SU-DHL-6 (cell line): ENCODE results near the gene GNG7.

Experiments used
- H2AFZ ChIP-seq: fragments of 200-600 bp; sonication (generic); 2 replicates; pipeline ENCODE4 v1.6.1; 2014; ENCODE audit warnings: low read depth, mild to moderate bottlenecking, moderate library complexity, mixed read lengths, antibody characterized with exemption, low read length; ENCODE audit not compliant: severe bottlenecking
- H3F3A ChIP-seq: fragments of 200-600 bp; shearing (Covaris generic); 2 replicates; pipeline ENCODE4 v1.6.0; 2016; ENCODE audit warnings: antibody characterized with exemption, mild to moderate bottlenecking; ENCODE audit not compliant: insufficient read depth
- H3K27ac ChIP-seq: fragments of 200-600 bp; sonication (generic); 2 replicates; pipeline ENCODE4 v1.5.1; 2016; ENCODE audit warnings: low read depth, mild to moderate bottlenecking, low read length, moderate library complexity, mixed read lengths
- H3K27me3 ChIP-seq: fragments of 200-600 bp; sonication (generic), shearing (Covaris generic); 2 replicates; pipeline ENCODE4 v1.6.0; 2014; ENCODE audit warnings: mild to moderate bottlenecking, low read length
- H3K36me3 ChIP-seq: fragments of 200-600 bp; sonication (generic); 2 replicates; pipeline ENCODE4 v1.6.1; 2014; ENCODE audit warnings: mild to moderate bottlenecking, low read length, mixed read lengths
- H3K4me2 ChIP-seq: fragments of 300-600, 200-600 bp; shearing (Covaris generic), sonication (generic); 2 replicates; pipeline ENCODE4 v1.6.0; 2014; ENCODE audit warnings: low read length, low read depth, mild to moderate bottlenecking; ENCODE audit not compliant: poor library complexity, severe bottlenecking
- H3K4me3 ChIP-seq: fragments of 200-600 bp; sonication (generic); 2 replicates; pipeline ENCODE4 v1.5.1; 2014; ENCODE audit warnings: antibody characterized with exemption, low read length, mild to moderate bottlenecking, mixed read lengths; ENCODE audit not compliant: insufficient read depth, poor library complexity, severe bottlenecking
- H3K79me2 ChIP-seq: fragments of 200-600 bp; sonication (generic); 2 replicates; pipeline ENCODE4 v1.6.1; 2014; ENCODE audit warnings: mild to moderate bottlenecking, low read length, moderate library complexity; ENCODE audit not compliant: insufficient read depth
- H3K9ac ChIP-seq: fragments of 200-600 bp; sonication (generic); 2 replicates; pipeline ENCODE4 v1.7.0; 2014; ENCODE audit warnings: mild to moderate bottlenecking, low read length
- H3K9me2 ChIP-seq: fragments of 200-600 bp; sonication (generic); replicated peaks from 2 replicates; pipeline ENCODE4 v1.6.1; 2014; ENCODE audit warnings: low read length; ENCODE audit not compliant: insufficient read depth
- H3K9me3 ChIP-seq: fragments of 200-600 bp; sonication (generic); 2 replicates; pipeline ENCODE4 v1.6.1; 2014; ENCODE audit warnings: low read length, mixed read lengths; ENCODE audit not compliant: insufficient read depth
- H4K20me1 ChIP-seq: fragments of 200-600 bp; sonication (generic); 2 replicates; pipeline ENCODE4 v1.6.1; 2014; ENCODE audit warnings: low read depth, mild to moderate bottlenecking, antibody characterized with exemption, low read length, moderate library complexity, mixed read lengths
- EZH2phosphoT487 ChIP-seq: fragments of 200-600 bp; sonication (generic), shearing (Covaris generic); conservative IDR thresholded peaks from 2 replicates; pipeline ENCODE4 v1.6.1; 2018; ENCODE audit warnings: mild to moderate bottlenecking, antibody characterized with exemption, low read length, moderate library complexity, mixed read lengths
- TF ChIP-seq, protein P1 (sequence below): fragments of 200-600 bp; sonication (generic); IDR thresholded peaks from one replicate; pipeline ENCODE4 v1.5.1; 2017; ENCODE audit warnings: antibody characterized with exemption, mild to moderate bottlenecking, low read length, moderate library complexity; ENCODE audit not compliant: insufficient read depth, poor library complexity, severe bottlenecking

Gene GNG7

DNA sequence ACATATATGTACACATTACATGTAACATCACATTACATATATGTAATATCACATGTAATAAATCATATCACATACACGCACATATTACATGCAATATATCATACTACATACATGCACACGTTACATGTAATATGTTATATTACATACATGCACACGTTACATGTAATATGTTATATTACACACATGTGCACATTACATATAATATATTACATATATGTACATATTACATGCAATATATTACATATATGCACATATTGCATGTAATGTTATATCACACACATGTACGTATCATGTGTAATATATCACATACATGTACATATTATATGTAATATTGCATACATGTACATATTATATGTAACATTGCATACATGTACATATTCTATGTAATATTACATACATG lies 149.0 kb downstream of the GNG7 start:
- TF ChIP-seq EZH2phosphoT487 = no peak
- TF ChIP-seq, protein P1, sequence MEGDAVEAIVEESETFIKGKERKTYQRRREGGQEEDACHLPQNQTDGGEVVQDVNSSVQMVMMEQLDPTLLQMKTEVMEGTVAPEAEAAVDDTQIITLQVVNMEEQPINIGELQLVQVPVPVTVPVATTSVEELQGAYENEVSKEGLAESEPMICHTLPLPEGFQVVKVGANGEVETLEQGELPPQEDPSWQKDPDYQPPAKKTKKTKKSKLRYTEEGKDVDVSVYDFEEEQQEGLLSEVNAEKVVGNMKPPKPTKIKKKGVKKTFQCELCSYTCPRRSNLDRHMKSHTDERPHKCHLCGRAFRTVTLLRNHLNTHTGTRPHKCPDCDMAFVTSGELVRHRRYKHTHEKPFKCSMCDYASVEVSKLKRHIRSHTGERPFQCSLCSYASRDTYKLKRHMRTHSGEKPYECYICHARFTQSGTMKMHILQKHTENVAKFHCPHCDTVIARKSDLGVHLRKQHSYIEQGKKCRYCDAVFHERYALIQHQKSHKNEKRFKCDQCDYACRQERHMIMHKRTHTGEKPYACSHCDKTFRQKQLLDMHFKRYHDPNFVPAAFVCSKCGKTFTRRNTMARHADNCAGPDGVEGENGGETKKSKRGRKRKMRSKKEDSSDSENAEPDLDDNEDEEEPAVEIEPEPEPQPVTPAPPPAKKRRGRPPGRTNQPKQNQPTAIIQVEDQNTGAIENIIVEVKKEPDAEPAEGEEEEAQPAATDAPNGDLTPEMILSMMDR = no peak
- H3K4me2 ChIP-seq = peak overlapping the region; percentile 55
- H4K20me1 ChIP-seq = no peaks in the 10 kb centered on the region
- H2AFZ ChIP-seq = no peak overlapping the region
- H3K9ac ChIP-seq = no peak overlapping the region
- no peak overlapping the region for H3K4me3 ChIP-seq
- peaks cover 9% of the 10 kb centered on the region; the same call in 1 of the 2 replicates for H3F3A ChIP-seq
- H3K79me2 ChIP-seq = no peaks in the 10 kb centered on the region
- H3K27ac ChIP-seq = no peak overlapping the region
- no peaks in the 10 kb centered on the region for H3K27me3 ChIP-seq
- H3K9me2 ChIP-seq = no peaks in the 10 kb centered on the region
- H3K9me3 ChIP-seq = no peaks in the 10 kb centered on the region
- H3K36me3 ChIP-seq = no peaks in the 10 kb centered on the region

DNA sequence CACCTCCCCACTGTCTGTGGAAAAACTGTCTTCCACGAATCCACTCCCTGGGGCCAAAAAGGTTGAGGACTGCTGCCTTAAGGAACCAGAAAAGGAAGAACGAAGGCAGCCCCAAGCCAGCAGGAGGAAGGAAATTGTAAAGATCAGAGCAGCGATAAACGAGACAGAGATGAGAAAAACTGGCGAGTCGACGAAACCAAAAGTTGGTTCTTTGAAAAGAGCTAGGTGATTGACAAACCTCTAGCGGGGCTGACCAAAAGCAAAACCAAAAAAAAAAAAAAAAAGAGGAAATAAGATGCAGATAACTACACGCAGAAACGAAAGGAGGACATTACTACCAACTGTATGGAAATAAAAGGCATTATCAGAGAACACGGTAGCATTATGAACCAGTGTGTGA lies 149.6 kb downstream of the GNG7 start:
- Histone ChIP-seq H3F3A (peaks cover 9% of the 10 kb centered on the region; the same call in 1 of the 2 replicates), H3K4me3 (peak overlapping the region; percentile 40), H3K9ac (peak overlapping the region; percentile 14; the same call in 1 of the 2 replicates), H3K27ac (no peak overlapping the region), H3K79me2 (no peaks in the 10 kb centered on the region), H3K4me2 (peak overlapping the region; percentile 55), H4K20me1 (no peaks in the 10 kb centered on the region), H3K9me3 (no peaks in the 10 kb centered on the region), H3K9me2 (no peaks in the 10 kb centered on the region), H3K27me3 (no peaks in the 10 kb centered on the region), H3K36me3 (no peaks in the 10 kb centered on the region), H2AFZ (no peak overlapping the region)
- TF ChIP-seq, protein P1 = no peak
- no peak for TF ChIP-seq EZH2phosphoT487

DNA sequence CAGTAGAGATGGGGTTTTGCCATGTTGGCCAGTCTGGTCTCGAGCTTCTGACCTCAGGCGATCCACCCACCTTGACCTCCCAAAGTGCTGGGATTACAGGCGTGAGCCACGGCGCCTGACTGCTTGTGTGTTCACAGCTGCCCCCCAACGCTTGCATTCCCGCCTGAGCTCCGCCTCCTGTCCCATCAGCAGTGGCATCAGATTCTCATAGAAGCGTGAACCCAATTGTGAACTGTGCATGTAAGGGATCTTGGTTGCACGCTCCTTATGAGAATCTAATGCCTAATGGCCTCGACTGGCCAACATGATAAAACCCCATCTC lies 150.7 kb downstream of the GNG7 start:
- Histone ChIP-seq H3K4me2 (no peak overlapping the region), H2AFZ (no peak overlapping the region), H3K27me3 (no peaks in the 10 kb centered on the region), H3K9me3 (no peaks in the 10 kb centered on the region), H3F3A (peaks cover 9% of the 10 kb centered on the region; the same call in 1 of the 2 replicates), H4K20me1 (no peaks in the 10 kb centered on the region), H3K27ac (no peak overlapping the region), H3K9me2 (no peaks in the 10 kb centered on the region), H3K79me2 (no peaks in the 10 kb centered on the region), H3K36me3 (no peaks in the 10 kb centered on the region), H3K9ac (no peak overlapping the region), H3K4me3 (no peak overlapping the region)
- TF ChIP-seq, protein P1 = no peak
- TF ChIP-seq EZH2phosphoT487 = no peak
